Activated CD4-positive, alpha-beta T cell treated with anti-CD3 and anti-CD28 coated beads, Interleukin-2, amount 10 ng/mL, durations not matched to agents 24 days and 14 days (primary cell): ENCODE results near the gene PTPRD. TPM values are rescaled to one million over a fixed set of nuclear protein-coding genes. Genes with fewer than 3 reads are reported as not detected.

ENCODE experiments used
- DNase-seq: peaks from one replicate; pipeline ENCODE4 v3.0.0; 2022
- H3K27ac Mint-ChIP-seq: one replicate; pipeline ENCODE4 v1.8.0; 2022; ENCODE audit warnings: mild to moderate bottlenecking, mixed read lengths
- H3K27me3 Mint-ChIP-seq: one replicate; pipeline ENCODE4 v1.8.0; 2022; ENCODE audit warnings: mixed read lengths
- H3K36me3 Mint-ChIP-seq: one replicate; pipeline ENCODE4 v1.8.0; 2022; ENCODE audit warnings: low read depth, mild to moderate bottlenecking, mixed read lengths
- H3K4me1 Mint-ChIP-seq: one replicate; pipeline ENCODE4 v1.8.0; 2021; ENCODE audit warnings: mixed read lengths
- H3K4me3 Mint-ChIP-seq: one replicate; pipeline ENCODE4 v1.8.0; 2022; ENCODE audit warnings: mild to moderate bottlenecking, moderate library complexity, mixed read lengths
- H3K9me3 Mint-ChIP-seq: one replicate; pipeline ENCODE4 v1.8.0; 2021; ENCODE audit warnings: mixed read lengths
- intact Hi-C: fragments of 100-400 bp; cut with micrococcal nuclease; formaldehyde crosslinking; loops from one replicate; pipeline ENCODE4 v1.15.1; 2023
- total RNA-seq: library from RNA; stranded (reverse); gene quantifications from 2 replicates; pipeline ENCODE4 v1.2.3, GENCODE V29; 2022

Gene PTPRD
- total RNA-seq, 1 donor from 2014 or later, result not detected

DNA sequence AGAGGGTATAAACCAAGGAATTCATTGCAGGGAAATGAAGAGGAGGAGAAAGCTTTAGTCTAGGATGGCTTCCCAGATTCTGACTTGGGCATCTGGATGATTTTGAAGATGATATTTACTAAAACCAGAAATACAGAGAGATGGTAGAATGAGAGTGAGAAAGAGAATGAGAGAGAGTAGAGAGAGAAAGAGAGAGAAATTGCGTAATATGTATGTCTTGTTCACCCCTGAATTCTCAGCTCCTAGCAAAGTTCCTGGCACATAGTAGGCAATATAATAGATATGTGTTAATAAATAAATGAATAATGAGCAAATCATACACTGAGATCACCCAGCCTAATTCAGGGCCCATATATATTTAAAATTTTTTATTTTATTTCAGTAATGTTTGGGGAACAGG lies 1723.7 kb downstream of the PTPRD start:
- Mint-ChIP-seq H3K27me3 (no peaks in the 10 kb centered on the region), H3K27ac (no peak overlapping the region), H3K9me3 (no peaks in the 10 kb centered on the region), H3K4me3 (no peak overlapping the region), H3K36me3 (no peaks in the 10 kb centered on the region), H3K4me1 (no peaks in the 10 kb centered on the region)
- DNase-seq, result no peak
- intact Hi-C loops, result no loop called here

GRCh38 chr9:8888591-8888990 lies 1724.2 kb downstream of the PTPRD start:
- no peak overlapping the region for H3K27ac Mint-ChIP-seq
- intact Hi-C loops, result no loop called here

DNA sequence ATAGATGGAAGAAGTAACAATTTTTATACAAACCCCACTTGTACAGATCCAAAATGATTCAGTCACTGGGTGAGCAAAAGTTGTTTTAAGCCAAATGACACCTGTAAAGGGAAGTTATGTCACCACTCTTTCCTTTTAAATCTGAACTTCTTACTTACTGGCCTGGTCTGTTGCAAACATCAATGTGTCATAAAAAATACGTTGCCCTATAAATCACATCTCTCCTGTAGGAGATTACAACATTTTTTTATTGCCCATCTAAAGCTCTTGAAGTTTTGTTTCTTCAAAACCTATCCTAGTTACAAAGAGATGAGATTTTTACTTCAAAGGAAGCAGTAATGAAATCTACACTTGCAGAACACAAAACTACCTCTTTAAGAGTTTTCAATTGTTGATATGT lies 1725.4 kb downstream of the PTPRD start:
- no peaks in the 10 kb centered on the region for H3K27me3 Mint-ChIP-seq
- H3K9me3 Mint-ChIP-seq, result no peaks in the 10 kb centered on the region
- no peaks in the 10 kb centered on the region for H3K36me3 Mint-ChIP-seq
- no peak for DNase-seq
- intact Hi-C loops, result no loop called here
- H3K27ac Mint-ChIP-seq, result no peak overlapping the region
- no peaks in the 10 kb centered on the region for H3K4me1 Mint-ChIP-seq
- H3K4me3 Mint-ChIP-seq, result no peak overlapping the region

More at GRCh38 chr9:8888591-8888990, 1724.2 kb downstream of the PTPRD start:
- H3K9me3 Mint-ChIP-seq, result no peaks in the 10 kb centered on the region
- H3K4me1 Mint-ChIP-seq, result no peaks in the 10 kb centered on the region
- DNase-seq, result no peak
- H3K36me3 Mint-ChIP-seq, result no peaks in the 10 kb centered on the region
- no peak overlapping the region for H3K4me3 Mint-ChIP-seq
- H3K27me3 Mint-ChIP-seq, result no peaks in the 10 kb centered on the region

- Mint-ChIP-seq H3K27ac (no peak overlapping the region), H3K9me3 (no peaks in the 10 kb centered on the region), H3K36me3 (no peaks in the 10 kb centered on the region), H3K4me3 (no peak overlapping the region), H3K27me3 (no peaks in the 10 kb centered on the region), H3K4me1 (no peaks in the 10 kb centered on the region)
- intact Hi-C loops, result no loop called here
- DNase-seq, result no peak
Measured at GRCh38 chr9:8883321-8883720, 1729.5 kb downstream of the PTPRD start.

DNA sequence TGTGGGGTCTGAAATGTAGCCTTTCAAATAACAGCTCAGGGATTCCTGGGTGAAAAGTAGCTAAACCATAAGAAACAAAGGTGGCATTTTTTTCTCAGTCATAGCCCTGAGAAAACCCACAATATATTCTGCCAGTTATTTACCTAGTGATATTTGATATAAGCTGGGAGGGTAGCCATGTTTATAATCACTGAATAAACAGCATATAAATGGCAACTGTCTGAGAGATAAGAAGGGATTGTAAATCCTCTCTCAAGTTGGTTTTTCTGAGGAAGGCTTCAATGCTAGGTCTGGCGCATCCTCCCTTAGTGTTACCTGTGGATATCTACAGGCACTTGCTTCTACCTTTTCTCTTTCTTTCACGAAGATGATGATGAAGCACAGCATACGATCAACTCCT lies 1732.7 kb downstream of the PTPRD start:
- Mint-ChIP-seq H3K36me3 (no peaks in the 10 kb centered on the region), H3K4me1 (no peaks in the 10 kb centered on the region), H3K27me3 (no peaks in the 10 kb centered on the region), H3K9me3 (no peaks in the 10 kb centered on the region), H3K27ac (no peak overlapping the region), H3K4me3 (no peak overlapping the region)
- intact Hi-C loops, result no loop called here
- no peak for DNase-seq

GRCh38 chr9:8879284-8879683 lies 1733.5 kb downstream of the PTPRD start:
- DNase-seq, result no peak
- Mint-ChIP-seq H3K27ac (no peak overlapping the region), H3K9me3 (no peaks in the 10 kb centered on the region), H3K36me3 (no peaks in the 10 kb centered on the region), H3K4me1 (no peaks in the 10 kb centered on the region), H3K27me3 (no peaks in the 10 kb centered on the region), H3K4me3 (no peak overlapping the region)
- intact Hi-C loops, result no loop called here

GRCh38 chr9:8877753-8878494 lies 1734.9 kb downstream of the PTPRD start:
- H3K27me3 Mint-ChIP-seq, result no peaks in the 10 kb centered on the region
- no peak for DNase-seq
- no peak overlapping the region for H3K27ac Mint-ChIP-seq
- H3K36me3 Mint-ChIP-seq, result no peaks in the 10 kb centered on the region
- intact Hi-C loops, result no loop called here
- H3K4me1 Mint-ChIP-seq, result no peaks in the 10 kb centered on the region
- H3K4me3 Mint-ChIP-seq, result no peak overlapping the region
- H3K9me3 Mint-ChIP-seq, result no peaks in the 10 kb centered on the region

GRCh38 chr9:8876303-8876702 lies 1736.5 kb downstream of the PTPRD start:
- Mint-ChIP-seq H3K27me3 (no peaks in the 10 kb centered on the region), H3K4me1 (no peaks in the 10 kb centered on the region), H3K36me3 (no peaks in the 10 kb centered on the region), H3K4me3 (no peak overlapping the region), H3K9me3 (no peaks in the 10 kb centered on the region), H3K27ac (no peak overlapping the region)
- no peak for DNase-seq
- intact Hi-C loops, result no loop called here

- H3K36me3 Mint-ChIP-seq, result no peaks in the 10 kb centered on the region
- H3K27ac Mint-ChIP-seq, result no peak overlapping the region
- no peaks in the 10 kb centered on the region for H3K27me3 Mint-ChIP-seq
- H3K4me1 Mint-ChIP-seq, result no peaks in the 10 kb centered on the region
- intact Hi-C loops, result no loop called here
- H3K4me3 Mint-ChIP-seq, result no peak overlapping the region
- no peaks in the 10 kb centered on the region for H3K9me3 Mint-ChIP-seq
- DNase-seq, result no peak
Measured at GRCh38 chr9:8874482-8874881, 1738.3 kb downstream of the PTPRD start.

DNA sequence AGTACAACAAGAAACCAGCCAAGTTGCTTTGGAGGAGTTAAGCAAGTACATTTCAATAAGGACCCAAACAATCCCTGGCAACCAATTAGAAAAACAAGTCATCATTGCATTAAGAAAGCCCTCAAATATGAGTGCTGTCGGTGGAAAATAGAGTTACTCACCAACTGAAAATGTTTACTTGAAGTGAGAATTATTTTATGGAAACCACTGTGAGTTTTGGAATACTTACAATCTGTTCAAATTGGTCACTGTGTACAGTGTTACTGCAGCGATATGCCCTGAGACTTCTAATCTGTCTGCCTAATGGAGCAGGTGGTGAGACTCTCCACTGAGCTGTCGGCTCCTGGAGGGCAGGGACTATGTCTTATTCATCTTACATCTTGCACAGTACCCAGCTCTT lies 1740.0 kb downstream of the PTPRD start:
- no peaks in the 10 kb centered on the region for H3K4me1 Mint-ChIP-seq
- H3K27ac Mint-ChIP-seq, result no peak overlapping the region
- intact Hi-C loops, result no loop called here
- DNase-seq, result no peak
- H3K27me3 Mint-ChIP-seq, result no peaks in the 10 kb centered on the region
- no peak overlapping the region for H3K4me3 Mint-ChIP-seq
- H3K9me3 Mint-ChIP-seq, result no peaks in the 10 kb centered on the region
- H3K36me3 Mint-ChIP-seq, result no peaks in the 10 kb centered on the region

GRCh38 chr9:8871796-8872445 lies 1740.9 kb downstream of the PTPRD start:
- Mint-ChIP-seq H3K27me3 (no peaks in the 10 kb centered on the region), H3K9me3 (no peaks in the 10 kb centered on the region)
- no peak for DNase-seq

DNA sequence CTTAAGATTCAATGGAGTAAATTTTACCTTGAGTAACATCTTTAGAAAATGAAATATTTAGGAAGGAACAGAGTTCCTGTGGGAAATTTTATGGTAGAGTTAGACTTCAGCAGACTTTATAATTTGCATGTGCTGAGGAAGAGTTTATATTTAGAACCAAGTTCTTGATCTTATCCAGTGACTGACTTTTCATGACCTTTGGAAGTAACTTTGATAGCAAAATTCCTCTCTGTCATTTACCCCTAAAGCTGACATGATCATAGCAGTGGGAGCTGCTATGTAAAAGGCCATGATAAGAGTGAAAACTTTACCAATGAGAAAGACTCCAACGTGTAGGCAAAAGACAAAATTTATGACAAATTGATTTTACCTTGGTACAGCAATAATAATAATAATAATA lies 1741.4 kb downstream of the PTPRD start:
- no peaks in the 10 kb centered on the region for H3K9me3 Mint-ChIP-seq
- H3K36me3 Mint-ChIP-seq, result no peaks in the 10 kb centered on the region
- no peak for DNase-seq
- no peaks in the 10 kb centered on the region for H3K4me1 Mint-ChIP-seq
- H3K4me3 Mint-ChIP-seq, result no peak overlapping the region
- no peaks in the 10 kb centered on the region for H3K27me3 Mint-ChIP-seq
- intact Hi-C loops, result no loop called here
- H3K27ac Mint-ChIP-seq, result no peak overlapping the region

More at GRCh38 chr9:8871796-8872445, 1740.9 kb downstream of the PTPRD start:
- H3K4me1 Mint-ChIP-seq, result no peaks in the 10 kb centered on the region
- intact Hi-C loops, result no loop called here
- H3K36me3 Mint-ChIP-seq, result no peaks in the 10 kb centered on the region
- H3K4me3 Mint-ChIP-seq, result no peak overlapping the region
- no peak overlapping the region for H3K27ac Mint-ChIP-seq

DNA sequence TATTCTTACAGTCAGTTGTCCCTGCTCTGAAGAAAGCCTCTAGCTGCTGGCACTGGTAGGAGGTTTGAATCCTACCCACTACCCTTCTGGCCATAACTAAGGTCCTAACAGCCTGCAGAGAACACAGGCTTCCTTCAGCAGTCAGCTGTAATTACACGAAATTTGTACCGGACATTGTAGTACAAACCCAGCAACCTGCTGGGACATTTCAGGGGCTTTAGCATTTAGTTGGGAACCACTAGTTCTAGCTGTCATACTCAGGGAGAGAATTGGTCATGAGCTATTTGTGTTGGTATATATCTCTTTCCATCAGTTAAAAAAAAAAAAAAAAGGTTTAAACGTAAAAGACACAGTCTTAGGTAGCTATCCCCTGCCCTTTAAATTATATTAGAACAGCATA lies 1743.0 kb downstream of the PTPRD start:
- no peaks in the 10 kb centered on the region for H3K9me3 Mint-ChIP-seq
- intact Hi-C loops, result no loop called here
- H3K4me1 Mint-ChIP-seq, result no peaks in the 10 kb centered on the region
- DNase-seq, result no peak
- H3K4me3 Mint-ChIP-seq, result no peak overlapping the region
- no peaks in the 10 kb centered on the region for H3K36me3 Mint-ChIP-seq
- H3K27ac Mint-ChIP-seq, result no peak overlapping the region
- H3K27me3 Mint-ChIP-seq, result no peaks in the 10 kb centered on the region

DNA sequence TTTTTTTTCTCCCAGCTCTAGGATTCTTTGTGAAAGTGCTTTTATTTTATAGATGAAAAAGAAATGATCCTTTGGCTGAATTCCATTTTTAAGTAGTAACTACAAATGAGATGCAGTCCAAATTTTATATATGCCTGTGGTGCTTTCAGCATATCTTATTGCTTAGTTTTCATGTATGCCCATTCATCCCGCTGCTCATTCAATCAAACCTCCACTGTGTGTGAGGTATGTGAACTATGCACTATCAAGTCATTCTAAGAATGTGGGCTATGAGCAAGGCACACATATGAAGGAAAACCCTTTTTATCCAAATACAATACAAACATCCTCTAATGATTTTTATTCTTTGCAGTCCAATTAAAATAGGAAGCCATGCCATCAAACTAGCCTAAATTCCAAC lies 1744.2 kb downstream of the PTPRD start:
- Mint-ChIP-seq H3K36me3 (no peaks in the 10 kb centered on the region), H3K9me3 (no peaks in the 10 kb centered on the region), H3K27ac (no peak overlapping the region), H3K27me3 (no peaks in the 10 kb centered on the region), H3K4me1 (no peaks in the 10 kb centered on the region), H3K4me3 (no peak overlapping the region)
- intact Hi-C loops, result no loop called here
- DNase-seq, result no peak

DNA sequence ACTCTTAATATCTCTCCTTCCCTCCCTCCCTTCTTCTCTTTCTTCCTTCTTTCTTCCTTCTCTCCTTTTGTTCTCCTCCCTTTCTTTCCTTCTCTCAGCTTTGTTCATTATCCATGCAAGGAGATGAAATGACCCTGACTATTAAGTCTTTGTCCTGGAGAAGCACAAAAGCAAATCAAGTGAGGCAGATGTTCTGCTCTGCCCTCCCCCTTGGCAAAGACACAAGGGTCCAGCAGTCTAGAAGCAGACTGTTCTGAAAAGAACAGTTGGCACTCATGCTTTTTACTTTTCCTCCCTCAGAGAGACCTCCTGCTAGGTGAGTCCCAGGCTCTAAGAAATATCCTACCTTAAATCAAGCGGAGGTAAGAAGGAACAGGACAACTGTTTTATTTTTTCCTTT lies 1745.7 kb downstream of the PTPRD start:
- no peak overlapping the region for H3K27ac Mint-ChIP-seq
- intact Hi-C loops, result no loop called here
- no peaks in the 10 kb centered on the region for H3K4me1 Mint-ChIP-seq
- H3K27me3 Mint-ChIP-seq, result no peaks in the 10 kb centered on the region
- DNase-seq, result no peak
- no peaks in the 10 kb centered on the region for H3K36me3 Mint-ChIP-seq
- no peaks in the 10 kb centered on the region for H3K9me3 Mint-ChIP-seq
- no peak overlapping the region for H3K4me3 Mint-ChIP-seq
